CD8-positive, alpha-beta memory T cell (primary cell): ENCODE results near the gene OR9Q2. TPM values are rescaled to one million over a fixed set of nuclear protein-coding genes. Genes with fewer than 3 reads are reported as not detected.

Experiments
- CTCF ChIA-PET: fragments of 350-600 bp; sonication (Branson Sonifier 250); formaldehyde crosslinking; loops from one replicate; lab custom pipeline; 2021; ENCODE audit warnings: antibody characterized with exemption; lab: Charles Lee
- POLR2A ChIA-PET: fragments of 350-600 bp; sonication (Branson Sonifier 250); formaldehyde crosslinking; loops from one replicate; lab custom pipeline; 2021; ENCODE audit warnings: antibody characterized with exemption; lab: Charles Lee
- DNase-seq, 5 donors: peaks; one replicate each; pipeline versions ENCODE4 v3.0.0 to v3.0.0-alpha.2; 2020 to 2022; ENCODE audit warnings: mixed read lengths in 1 of 5
- H3K27ac ChIP-seq: one replicate; pipeline ENCODE4 v1.7.0; 2013; ENCODE audit warnings: low read depth, mild to moderate bottlenecking, low read length, moderate library complexity
- H3K27me3 ChIP-seq: 2 replicates; pipeline ENCODE4 v1.7.0; 2013; ENCODE audit warnings: low read length, mild to moderate bottlenecking; ENCODE audit not compliant: insufficient read depth, poor library complexity, severe bottlenecking
- H3K36me3 ChIP-seq: 2 replicates; pipeline ENCODE4 v1.7.0; 2013; ENCODE audit warnings: mild to moderate bottlenecking, low read length, moderate library complexity; ENCODE audit not compliant: insufficient read depth
- H3K4me1 ChIP-seq: 2 replicates; pipeline ENCODE4 v1.7.0; 2013; ENCODE audit warnings: mild to moderate bottlenecking, low read length, moderate library complexity; ENCODE audit not compliant: insufficient read depth
- H3K4me3 ChIP-seq: 2 replicates; pipeline ENCODE4 v1.7.0; 2013; ENCODE audit warnings: mild to moderate bottlenecking, low read length
- H3K9me3 ChIP-seq: 2 replicates; pipeline ENCODE4 v1.7.0; 2013; ENCODE audit warnings: mild to moderate bottlenecking, low read length
- H3K27ac Mint-ChIP-seq, 8 donors: one replicate each; pipeline ENCODE4 v1.8.0; 2020 to 2021; ENCODE audit warnings: mixed read lengths in 8 of 8, mild to moderate bottlenecking in 6 of 8, inconsistent platforms in 3 of 8, moderate library complexity in 3 of 8
- H3K27me3 Mint-ChIP-seq, 2 donors: one replicate each; pipeline ENCODE4 v1.8.0; 2020 to 2021; ENCODE audit warnings: mixed read lengths in 2 of 2, mild to moderate bottlenecking in 1 of 2, moderate library complexity in 1 of 2
- H3K36me3 Mint-ChIP-seq, 3 donors: one replicate each; pipeline ENCODE4 v1.8.0; 2020 to 2021; ENCODE audit warnings: mixed read lengths in 3 of 3, inconsistent platforms in 1 of 3, mild to moderate bottlenecking in 1 of 3
- H3K4me1 Mint-ChIP-seq, 3 donors: one replicate each; pipeline ENCODE4 v1.8.0; 2020 to 2021; ENCODE audit warnings: mixed read lengths in 3 of 3, inconsistent platforms in 1 of 3, mild to moderate bottlenecking in 1 of 3
- H3K4me3 Mint-ChIP-seq, 7 donors: one replicate each; pipeline ENCODE4 v1.8.0; 2020 to 2021; ENCODE audit warnings: mixed read lengths in 7 of 7, mild to moderate bottlenecking in 6 of 7, moderate library complexity in 4 of 7, inconsistent platforms in 2 of 7
- H3K9me3 Mint-ChIP-seq, 5 donors: one replicate each; pipeline ENCODE4 v1.8.0; 2020 to 2022; ENCODE audit warnings: mixed read lengths in 5 of 5, mild to moderate bottlenecking in 3 of 5, moderate library complexity in 2 of 5, inconsistent platforms in 1 of 5
- polyA plus RNA-seq: library from polyadenylated mRNA; unstranded; fragments of 300-500 nt; fragmentation: Illumina TruSeq; gene quantifications from one replicate; pipeline ENCODE4 v1.2.3, GENCODE V29; 2021
- total RNA-seq, 2 experiments: library from RNA; stranded (reverse); gene quantifications; one replicate each; pipeline ENCODE4 v1.2.3, GENCODE V29; 2021

OR9Q2 gene, protein sequence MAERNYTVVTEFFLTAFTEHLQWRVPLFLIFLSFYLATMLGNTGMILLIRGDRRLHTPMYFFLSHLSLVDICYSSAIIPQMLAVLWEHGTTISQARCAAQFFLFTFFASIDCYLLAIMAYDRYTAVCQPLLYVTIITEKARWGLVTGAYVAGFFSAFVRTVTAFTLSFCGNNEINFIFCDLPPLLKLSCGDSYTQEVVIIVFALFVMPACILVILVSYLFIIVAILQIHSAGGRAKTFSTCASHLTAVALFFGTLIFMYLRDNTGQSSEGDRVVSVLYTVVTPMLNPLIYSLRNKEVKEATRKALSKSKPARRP
- total RNA-seq (not detected), polyA plus RNA-seq (not detected)

DNA sequence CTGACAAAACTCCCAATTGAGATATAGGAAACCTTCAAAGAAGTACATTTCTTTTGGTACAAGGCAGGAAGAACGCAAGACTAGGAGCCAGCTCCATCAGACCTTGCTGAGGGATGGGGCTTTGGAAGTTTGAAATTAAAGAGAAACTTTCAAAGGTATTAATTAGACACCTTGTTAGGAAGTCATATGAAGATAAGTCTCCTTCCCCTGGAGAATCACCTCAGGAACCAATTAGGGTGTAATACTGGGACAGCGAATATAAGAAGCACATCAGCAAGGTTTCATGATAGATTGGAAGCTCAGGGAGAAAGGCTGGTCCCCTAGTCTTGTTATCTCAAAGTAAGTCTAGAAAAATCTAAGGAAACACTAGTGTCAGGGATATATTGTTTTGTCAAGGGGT lies at the start of gene OR9Q2:
TSS of gene OR9Q2 (plus strand) at position 301 of the 400 bp plus-strand sequence. CDS start 1,421 bp downstream, outside the sequence.
- no peaks in the 10 kb centered on the region for H3K4me1 Mint-ChIP-seq
- Histone ChIP-seq H3K36me3 (no peaks in the 10 kb centered on the region), H3K27me3 (no peaks in the 10 kb centered on the region), H3K4me3 (no peak within 1 kb of the TSS), H3K4me1 (no peaks in the 10 kb centered on the region), H3K9me3 (no peaks in the 10 kb centered on the region), H3K27ac (no peak within 1 kb of the TSS)
- H3K27ac Mint-ChIP-seq: no peak within 1 kb of the TSS
- H3K9me3 Mint-ChIP-seq: no peaks in the 10 kb centered on the region
- ChIA-PET POLR2A (no interaction called here), CTCF (no interaction called here)
- no peak within 1 kb of the TSS for H3K4me3 Mint-ChIP-seq
- no peak for DNase-seq
- peaks cover 0 to under 1% of the 10 kb centered on the region in 2 donors for H3K27me3 Mint-ChIP-seq
- H3K36me3 Mint-ChIP-seq: no peaks in the 10 kb centered on the region

DNA sequence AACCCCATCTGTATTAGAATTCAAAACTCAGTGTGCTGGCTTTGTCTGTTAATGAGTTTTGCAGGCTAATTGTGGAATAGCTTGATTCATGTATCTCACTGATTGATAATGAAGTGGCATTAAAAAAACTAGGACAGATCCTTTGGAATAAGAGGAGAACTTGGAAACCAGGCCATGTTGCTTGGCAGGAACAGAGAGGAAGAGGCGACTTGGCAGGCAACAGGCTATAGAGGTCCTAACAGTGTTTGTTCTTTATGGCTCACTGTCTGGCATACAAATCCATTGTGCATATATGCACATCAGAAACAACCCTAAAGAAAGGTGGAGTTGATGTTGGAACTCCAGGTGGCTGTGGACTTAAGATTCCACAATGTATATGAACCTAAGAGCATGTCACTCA lies 46.1 kb upstream of the OR9Q2 start:
- Histone ChIP-seq H3K4me3 (no peak overlapping the region), H3K27me3 (no peaks in the 10 kb centered on the region), H3K9me3 (no peaks in the 10 kb centered on the region), H3K4me1 (no peaks in the 10 kb centered on the region), H3K27ac (no peak overlapping the region), H3K36me3 (no peaks in the 10 kb centered on the region)
- ChIA-PET CTCF (no interaction called here), POLR2A (no interaction called here)
- Mint-ChIP-seq H3K9me3 (peaks cover 0 to 6% (median 2%) of the 10 kb centered on the region in 5 donors), H3K4me1 (no peaks in the 10 kb centered on the region), H3K27ac (no peak overlapping the region), H3K36me3 (no peaks in the 10 kb centered on the region), H3K27me3 (peaks cover 12 to 25% of the 10 kb centered on the region in 2 donors), H3K4me3 (no peak overlapping the region)
- no peak for DNase-seq

DNA sequence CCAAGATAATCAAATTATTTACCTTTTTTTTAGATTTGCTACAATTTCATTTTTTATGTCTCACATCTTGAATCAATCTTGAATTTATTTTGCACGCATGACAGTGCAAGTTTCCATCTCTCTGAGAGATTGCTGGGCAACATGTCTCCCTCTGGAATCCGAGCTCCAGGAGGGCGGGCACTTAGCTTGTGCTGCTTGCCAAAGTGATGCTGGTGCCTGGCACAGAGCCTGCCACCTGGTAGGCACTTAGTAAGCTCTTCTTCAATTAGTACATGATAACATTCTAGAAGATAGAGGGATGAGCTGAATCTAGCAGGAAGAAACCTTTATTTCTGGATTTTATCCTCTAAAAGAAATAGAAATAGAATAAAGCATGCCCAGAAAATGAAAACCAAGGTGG lies 36.1 kb upstream of the OR9Q2 start:
- no peak overlapping the region for H3K27ac Mint-ChIP-seq
- ChIA-PET CTCF (no interaction called here), POLR2A (no interaction called here)
- H3K36me3 ChIP-seq: no peaks in the 10 kb centered on the region
- no peak for DNase-seq
- H3K4me1 Mint-ChIP-seq: no peaks in the 10 kb centered on the region
- peaks cover 8 to 16% of the 10 kb centered on the region in 2 donors for H3K27me3 Mint-ChIP-seq
- no peaks in the 10 kb centered on the region for H3K27me3 ChIP-seq
- no peak overlapping the region for H3K27ac ChIP-seq
- H3K4me3 Mint-ChIP-seq: no peak overlapping the region
- no peaks in the 10 kb centered on the region for H3K9me3 ChIP-seq
- H3K4me3 ChIP-seq: no peak overlapping the region
- H3K36me3 Mint-ChIP-seq: no peaks in the 10 kb centered on the region
- H3K4me1 ChIP-seq: no peaks in the 10 kb centered on the region
- H3K9me3 Mint-ChIP-seq: peaks cover 0 to 5% (median 0%) of the 10 kb centered on the region in 5 donors

DNA sequence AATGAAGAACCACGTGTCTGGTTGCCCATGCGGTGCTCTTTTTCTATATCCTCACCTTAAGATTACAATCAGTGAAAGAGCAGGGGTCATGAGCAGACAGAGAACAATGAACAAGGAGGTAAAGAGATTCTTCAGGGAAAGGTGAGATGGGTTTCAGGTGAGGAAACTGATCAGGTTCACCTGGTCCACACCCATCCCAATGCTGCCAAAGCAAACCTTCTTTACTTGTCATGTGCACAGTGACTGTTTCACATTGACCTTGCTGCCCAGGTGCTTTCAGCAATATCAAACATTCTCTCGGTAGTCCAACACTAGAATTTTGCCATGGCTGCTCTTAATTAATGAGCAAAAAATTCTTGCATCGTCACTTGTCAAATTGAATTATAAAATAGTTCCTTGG lies 24.5 kb upstream of the OR9Q2 start:
- POLR2A ChIA-PET: no interaction called here

DNA sequence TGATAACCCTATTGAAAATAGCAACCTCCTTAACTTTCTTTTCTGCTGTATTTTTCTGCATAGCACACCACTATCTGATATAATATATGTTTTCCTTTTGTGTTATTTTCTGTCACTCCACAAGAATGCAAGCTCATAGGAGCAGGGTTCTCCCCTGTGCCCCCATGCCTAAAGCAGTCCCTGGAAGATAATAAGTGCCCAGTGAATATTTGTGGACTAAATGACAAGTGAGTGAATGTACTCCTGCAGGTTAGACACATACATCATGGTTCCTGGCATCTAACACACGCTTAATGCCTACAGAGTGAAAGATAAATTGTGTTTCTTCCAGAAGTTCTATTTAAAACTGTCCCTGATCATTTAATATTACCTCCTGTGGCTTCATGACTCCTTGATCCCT lies 23.9 kb upstream of the OR9Q2 start:
- Mint-ChIP-seq H3K27me3 (peaks cover 6 to 10% of the 10 kb centered on the region in 2 donors), H3K36me3 (no peaks in the 10 kb centered on the region), H3K4me1 (no peaks in the 10 kb centered on the region), H3K27ac (no peak overlapping the region), H3K4me3 (no peak overlapping the region), H3K9me3 (no peaks in the 10 kb centered on the region)
- Histone ChIP-seq H3K27me3 (peaks cover 4% of the 10 kb centered on the region), H3K4me3 (no peak overlapping the region), H3K36me3 (no peaks in the 10 kb centered on the region), H3K4me1 (no peaks in the 10 kb centered on the region), H3K9me3 (no peaks in the 10 kb centered on the region), H3K27ac (no peak overlapping the region)
- DNase-seq: no peak
- POLR2A ChIA-PET: no interaction called here
- CTCF ChIA-PET: no interaction called here

More for the DNA sequence above, 24.5 kb upstream of the OR9Q2 start:
- Histone ChIP-seq H3K4me1 (no peaks in the 10 kb centered on the region), H3K4me3 (no peak overlapping the region), H3K27me3 (no peaks in the 10 kb centered on the region), H3K27ac (no peak overlapping the region), H3K36me3 (no peaks in the 10 kb centered on the region), H3K9me3 (no peaks in the 10 kb centered on the region)
- peaks cover 0 to 2% (median 0%) of the 10 kb centered on the region in 5 donors for H3K9me3 Mint-ChIP-seq
- H3K36me3 Mint-ChIP-seq: no peaks in the 10 kb centered on the region
- CTCF ChIA-PET: no interaction called here
- peaks cover 6 to 7% of the 10 kb centered on the region in 2 donors for H3K27me3 Mint-ChIP-seq
- no peak overlapping the region for H3K27ac Mint-ChIP-seq
- DNase-seq: no peak
- no peak overlapping the region for H3K4me3 Mint-ChIP-seq
- H3K4me1 Mint-ChIP-seq: no peaks in the 10 kb centered on the region

DNA sequence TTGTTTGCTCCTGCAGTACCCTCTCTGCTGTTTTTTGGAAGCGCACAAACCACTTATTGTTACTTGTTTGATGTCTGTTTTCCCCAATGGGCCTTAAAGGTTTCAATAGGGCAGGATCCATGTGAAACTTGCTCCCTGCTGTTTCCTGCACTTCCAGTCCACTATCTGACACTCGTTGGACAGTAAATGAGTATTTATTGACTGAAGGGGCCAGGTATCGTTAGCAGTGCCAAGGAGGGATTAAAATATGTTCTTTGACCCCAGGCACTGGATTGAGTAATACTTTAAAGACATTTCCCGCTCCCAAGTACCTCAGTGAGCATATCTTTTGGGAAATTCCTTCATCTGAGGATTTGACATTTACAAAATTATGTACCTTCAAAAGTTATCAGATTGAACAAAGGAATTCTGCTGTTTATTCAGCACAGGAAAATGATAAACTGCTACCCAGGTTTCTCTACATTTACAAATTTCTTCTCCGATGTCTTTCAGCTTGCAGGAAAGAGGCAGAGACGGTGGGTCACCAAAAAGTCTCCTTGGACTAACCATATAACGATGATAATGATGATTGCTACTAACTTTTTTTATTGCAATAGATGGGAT lies 23.3 kb upstream of the OR9Q2 start:
- H3K4me1 ChIP-seq: no peaks in the 10 kb centered on the region
- H3K27ac ChIP-seq: no peak overlapping the region
- ChIA-PET POLR2A (no interaction called here), CTCF (no interaction called here)
- Mint-ChIP-seq H3K4me3 (no peak overlapping the region), H3K4me1 (no peaks in the 10 kb centered on the region), H3K27ac (no peak overlapping the region), H3K27me3 (peaks cover 6 to 14% of the 10 kb centered on the region in 2 donors), H3K9me3 (peaks cover 0 to 2% (median 0%) of the 10 kb centered on the region in 5 donors), H3K36me3 (no peaks in the 10 kb centered on the region)
- H3K27me3 ChIP-seq: peaks cover 4% of the 10 kb centered on the region
- no peaks in the 10 kb centered on the region for H3K36me3 ChIP-seq
- H3K9me3 ChIP-seq: no peaks in the 10 kb centered on the region
- H3K4me3 ChIP-seq: no peak overlapping the region
- no peak for DNase-seq

DNA sequence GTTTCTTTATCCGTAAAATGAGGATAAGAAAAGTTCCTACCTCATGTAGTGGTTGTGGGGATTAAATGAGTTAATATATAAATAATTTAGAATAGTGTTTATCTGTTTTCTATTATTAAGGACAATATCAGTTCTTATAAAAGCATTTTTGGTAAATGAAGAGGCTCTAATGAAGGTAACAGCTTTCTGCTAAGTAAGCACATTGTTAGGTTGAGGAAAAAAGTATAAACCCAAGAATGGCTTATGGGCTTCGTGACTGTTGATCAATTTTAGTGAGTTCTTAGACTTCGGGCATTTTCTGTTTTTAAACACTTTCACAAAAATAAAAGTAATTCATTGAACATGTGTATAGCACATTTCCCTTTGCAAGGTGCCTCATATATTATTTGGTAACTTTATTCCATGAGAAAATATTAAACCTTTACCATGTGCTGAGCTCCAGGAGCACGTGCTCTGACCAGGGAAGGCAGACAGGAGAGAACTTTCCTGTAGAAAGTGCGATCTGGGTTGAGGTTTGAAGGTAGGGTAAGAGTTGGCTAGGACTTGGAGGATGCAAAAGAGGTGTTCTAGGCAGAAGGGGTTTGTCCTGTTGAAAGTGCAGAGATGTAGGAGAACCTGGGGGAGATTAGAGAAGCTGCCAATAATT lies 11.3 kb upstream of the OR9Q2 start:
- H3K4me3 Mint-ChIP-seq: no peak overlapping the region
- ChIA-PET CTCF (no interaction called here), POLR2A (no interaction called here)
- DNase-seq: no peak
- Histone ChIP-seq H3K36me3 (no peaks in the 10 kb centered on the region), H3K4me1 (no peaks in the 10 kb centered on the region), H3K9me3 (no peaks in the 10 kb centered on the region), H3K4me3 (no peak overlapping the region), H3K27me3 (no peaks in the 10 kb centered on the region), H3K27ac (no peak overlapping the region)
- H3K9me3 Mint-ChIP-seq: no peaks in the 10 kb centered on the region
- no peak overlapping the region for H3K27ac Mint-ChIP-seq
- H3K27me3 Mint-ChIP-seq: peaks cover 8 to 50% of the 10 kb centered on the region in 2 donors
- no peaks in the 10 kb centered on the region for H3K4me1 Mint-ChIP-seq
- no peaks in the 10 kb centered on the region for H3K36me3 Mint-ChIP-seq

DNA sequence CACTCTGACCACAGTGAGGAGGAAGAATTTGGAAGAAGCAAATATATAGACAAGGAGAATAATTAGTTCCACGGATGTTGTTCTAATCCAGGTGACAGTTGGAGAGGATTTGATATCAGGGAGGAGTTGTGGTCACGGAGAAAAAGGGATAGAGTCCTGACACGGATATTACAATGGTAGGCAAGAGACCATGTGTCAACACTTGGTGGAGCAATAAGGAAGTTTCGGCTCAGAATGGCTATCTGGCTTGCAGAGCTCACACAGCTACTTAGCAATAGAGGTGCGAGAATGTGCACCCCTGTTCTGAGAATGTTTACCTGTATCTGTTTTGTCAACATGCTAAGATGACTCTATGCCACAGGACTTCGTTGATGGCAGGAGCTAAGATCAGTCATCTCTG lies 10.4 kb upstream of the OR9Q2 start:
- H3K4me3 ChIP-seq: no peak overlapping the region
- no peak for DNase-seq
- Mint-ChIP-seq H3K36me3 (no peaks in the 10 kb centered on the region), H3K27me3 (peaks cover 8 to 50% of the 10 kb centered on the region in 2 donors), H3K4me1 (no peaks in the 10 kb centered on the region), H3K27ac (no peak overlapping the region), H3K9me3 (no peaks in the 10 kb centered on the region), H3K4me3 (no peak overlapping the region)
- no peaks in the 10 kb centered on the region for H3K27me3 ChIP-seq
- H3K27ac ChIP-seq: no peak overlapping the region
- ChIA-PET CTCF (no interaction called here), POLR2A (no interaction called here)
- H3K4me1 ChIP-seq: no peaks in the 10 kb centered on the region
- H3K9me3 ChIP-seq: no peaks in the 10 kb centered on the region
- no peaks in the 10 kb centered on the region for H3K36me3 ChIP-seq
